HepG2 (cell line): ENCODE data around the gene MDP1. TPM values are rescaled to one million over a fixed set of nuclear protein-coding genes. Genes with fewer than 3 reads are reported as not detected.

ENCODE experiments used
- ELF1 ChIP-seq: sonication (generic); formaldehyde crosslinking; IDR thresholded peaks from 2 replicates; pipeline ENCODE4 v1.4.0; 2020; ENCODE audit warnings: missing genetic modification reagents
- HNRNPLL ChIP-seq: fragments of 200-400 bp; formaldehyde crosslinking; IDR thresholded peaks from 2 replicates; pipeline ENCODE4 v1.6.1; 2017; ENCODE audit warnings: mild to moderate bottlenecking, low read depth, low read length; ENCODE audit not compliant: poor library complexity, severe bottlenecking
- HOMEZ ChIP-seq: IDR thresholded peaks from 2 replicates; pipeline ENCODE4 v1.6.1; 2016; ENCODE audit warnings: low read depth
- IRX3 ChIP-seq: sonication (generic); formaldehyde crosslinking; IDR thresholded peaks from 2 replicates; pipeline ENCODE4 v1.8.1; 2023; ENCODE audit warnings: mild to moderate bottlenecking, low read depth, missing genetic modification reagents, borderline replicate concordance
- MBNL3 ChIP-seq: fragments of 250-450 bp; sonication (Bioruptor Pico); conservative IDR thresholded peaks from 2 replicates; pipeline ENCODE4 v1.8.0; 2022; ENCODE audit warnings: mild to moderate bottlenecking, inconsistent platforms
- NKX3-1 ChIP-seq: sonication (generic); formaldehyde crosslinking; IDR thresholded peaks from 2 replicates; pipeline ENCODE4 v1.5.0; 2020; ENCODE audit warnings: missing genetic modification reagents
- SALL1 ChIP-seq: sonication (generic); formaldehyde crosslinking; IDR thresholded peaks from 2 replicates; pipeline ENCODE4 v1.8.0; 2022; ENCODE audit warnings: mild to moderate bottlenecking, missing genetic modification reagents
- STAT6 ChIP-seq: sonication (generic); formaldehyde crosslinking; IDR thresholded peaks from 2 replicates; pipeline ENCODE4 v1.4.0; 2020; ENCODE audit warnings: missing genetic modification reagents, mild to moderate bottlenecking, borderline replicate concordance
- TFE3 ChIP-seq: IDR thresholded peaks from 2 replicates; pipeline ENCODE4 v1.6.1; 2016
- ZBTB7A ChIP-seq: sonication (generic); formaldehyde crosslinking; IDR thresholded peaks from 2 replicates; pipeline ENCODE4 v1.8.0; 2022; ENCODE audit warnings: mild to moderate bottlenecking, missing genetic modification reagents
- ZFP36L2 ChIP-seq: sonication (generic); formaldehyde crosslinking; IDR thresholded peaks from 2 replicates; pipeline ENCODE4 v1.4.0; 2020; ENCODE audit warnings: missing genetic modification reagents
- ZGPAT ChIP-seq: IDR thresholded peaks from 2 replicates; pipeline ENCODE4 v1.6.1; 2016; ENCODE audit warnings: mild to moderate bottlenecking
- ZMYM3 ChIP-seq: sonication (generic); formaldehyde crosslinking; IDR thresholded peaks from 2 replicates; pipeline ENCODE4 v1.5.1; 2020; ENCODE audit warnings: mild to moderate bottlenecking, missing genetic modification reagents
- ZNF253 ChIP-seq: sonication (generic); formaldehyde crosslinking; IDR thresholded peaks from 2 replicates; pipeline ENCODE4 v1.8.0; 2022; ENCODE audit warnings: mild to moderate bottlenecking, missing genetic modification reagents, borderline replicate concordance
- ZNF335 ChIP-seq: sonication (generic); formaldehyde crosslinking; IDR thresholded peaks from 2 replicates; pipeline ENCODE4 v1.4.0; 2020; ENCODE audit warnings: missing genetic modification reagents
- ZNF552 ChIP-seq: sonication (generic); formaldehyde crosslinking; IDR thresholded peaks from 2 replicates; pipeline ENCODE4 v1.9.0; 2022; ENCODE audit warnings: missing genetic modification reagents, mild to moderate bottlenecking, borderline replicate concordance
- ZNF556 ChIP-seq: sonication (generic); formaldehyde crosslinking; IDR thresholded peaks from 2 replicates; pipeline ENCODE4 v1.4.0; 2020; ENCODE audit warnings: mild to moderate bottlenecking, missing genetic modification reagents, borderline replicate concordance
- ZNF713 ChIP-seq: sonication (generic); formaldehyde crosslinking; IDR thresholded peaks from 2 replicates; pipeline ENCODE4 v1.4.0; 2020; ENCODE audit warnings: mild to moderate bottlenecking, missing genetic modification reagents
- ZSCAN12 ChIP-seq: sonication (generic); formaldehyde crosslinking; IDR thresholded peaks from 2 replicates; pipeline ENCODE4 v1.9.0; 2021; ENCODE audit warnings: mild to moderate bottlenecking, missing genetic modification reagents
- ZSCAN21 ChIP-seq: sonication (generic); formaldehyde crosslinking; IDR thresholded peaks from 2 replicates; pipeline ENCODE4 v1.8.0; 2022; ENCODE audit warnings: mild to moderate bottlenecking, missing genetic modification reagents, moderate library complexity, borderline replicate concordance
- ZSCAN30 ChIP-seq: sonication (generic); formaldehyde crosslinking; IDR thresholded peaks from 2 replicates; pipeline ENCODE4 v1.5.0; 2020; ENCODE audit warnings: mild to moderate bottlenecking, missing genetic modification reagents
- ZSCAN9 ChIP-seq: IDR thresholded peaks from 2 replicates; pipeline ENCODE4 v1.6.1; 2016; ENCODE audit warnings: borderline replicate concordance
- polyA plus RNA-seq, 8 experiments: library from polyadenylated mRNA; depleted of rRNA in 3 of 8; stranded (reverse) in 7 of 8; unstranded in 1 of 8; fragments of >200 nt; fragmentation: Illumina TruSeq in 4 of 8; extraction: Trizol in 4 of 8; gene quantifications; 2 replicates each; pipeline versions ENCODE4 v1.2.1 to v1.2.3, GENCODE V29; 2011 to 2016; ENCODE audit warnings: low read depth in 4 of 8, missing spikeins in 1 of 8, mixed read lengths in 1 of 8; ENCODE audit not compliant: insufficient read depth in 1 of 8
- total RNA-seq, 5 experiments: library from RNA; depleted of rRNA; stranded (reverse); fragments of >200 nt; fragmentation: Illumina TruSeq; extraction: Trizol; gene quantifications; 2 replicates each; pipeline ENCODE4 v1.2.3, GENCODE V29; 2016; ENCODE audit warnings: low read depth in 1 of 5

Gene MDP1
- total and polyA plus RNA-seq, 2 of the 13 experiments (the other 11 are each of a cell fraction or from before 2014, with no cell fraction given) = 44.1 to 48.7 TPM

- TF ChIP-seq ZNF253 (CRISPR knock-in tag) (peak; percentile 64; the same call in 1 of the 2 replicates), NKX3-1 (CRISPR knock-in tag) (no peak), ZBTB7A (CRISPR knock-in tag) (peak; percentile 85; the same call in 1 of the 2 replicates), ZGPAT (peak; percentile 43; the same call in 1 of the 2 replicates), HNRNPLL (no peak), ZSCAN30 (CRISPR knock-in tag) (no peak), ZMYM3 (CRISPR knock-in tag) (peak; percentile 63), ZNF556 (CRISPR knock-in tag) (peak; percentile 72; the same call in 1 of the 2 replicates), ZNF552 (CRISPR knock-in tag) (0 out of 2 replicates have a peak, but pooled peaks have one; percentile 51), ZNF335 (CRISPR knock-in tag) (0 out of 2 replicates have a peak, but pooled peaks have one; percentile 58), ZSCAN12 (CRISPR knock-in tag) (no peak), ZFP36L2 (CRISPR knock-in tag) (no peak), ELF1 (peak; percentile 23; the same call in 1 of the 2 replicates), ZNF713 (CRISPR knock-in tag) (0 out of 2 replicates have a peak, but pooled peaks have one; percentile 94), SALL1 (CRISPR knock-in tag) (peak; percentile 74), IRX3 (peak; percentile 37; the same call in 1 of the 2 replicates), STAT6 (CRISPR knock-in tag) (no peak), ZSCAN9 (CRISPR knock-in tag) (0 out of 2 replicates have a peak, but pooled peaks have one; percentile 63), TFE3 (CRISPR knock-in tag) (peak; percentile 80), HOMEZ (peak; percentile 95), ZSCAN21 (peak; percentile 54; the same call in 1 of the 2 replicates), MBNL3 (0 out of 2 replicates have a peak, but pooled peaks have one; percentile 27)
These were observed 36.6 kb upstream of the MDP1 start (continued) for GRCh38 chr14:24252289-24253124.
